GM18909 (cell line): ENCODE results near the gene B3GNT3.

Experiments
- ATAC-seq: cut with Tn5 transposase; IDR thresholded peaks from one replicate; pipeline ENCODE4 v1.9.1; 2021; ENCODE audit warnings: mild to moderate bottlenecking; ENCODE audit not compliant: unreplicated experiment, poor library complexity

B3GNT3 gene, protein sequence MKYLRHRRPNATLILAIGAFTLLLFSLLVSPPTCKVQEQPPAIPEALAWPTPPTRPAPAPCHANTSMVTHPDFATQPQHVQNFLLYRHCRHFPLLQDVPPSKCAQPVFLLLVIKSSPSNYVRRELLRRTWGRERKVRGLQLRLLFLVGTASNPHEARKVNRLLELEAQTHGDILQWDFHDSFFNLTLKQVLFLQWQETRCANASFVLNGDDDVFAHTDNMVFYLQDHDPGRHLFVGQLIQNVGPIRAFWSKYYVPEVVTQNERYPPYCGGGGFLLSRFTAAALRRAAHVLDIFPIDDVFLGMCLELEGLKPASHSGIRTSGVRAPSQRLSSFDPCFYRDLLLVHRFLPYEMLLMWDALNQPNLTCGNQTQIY

DNA sequence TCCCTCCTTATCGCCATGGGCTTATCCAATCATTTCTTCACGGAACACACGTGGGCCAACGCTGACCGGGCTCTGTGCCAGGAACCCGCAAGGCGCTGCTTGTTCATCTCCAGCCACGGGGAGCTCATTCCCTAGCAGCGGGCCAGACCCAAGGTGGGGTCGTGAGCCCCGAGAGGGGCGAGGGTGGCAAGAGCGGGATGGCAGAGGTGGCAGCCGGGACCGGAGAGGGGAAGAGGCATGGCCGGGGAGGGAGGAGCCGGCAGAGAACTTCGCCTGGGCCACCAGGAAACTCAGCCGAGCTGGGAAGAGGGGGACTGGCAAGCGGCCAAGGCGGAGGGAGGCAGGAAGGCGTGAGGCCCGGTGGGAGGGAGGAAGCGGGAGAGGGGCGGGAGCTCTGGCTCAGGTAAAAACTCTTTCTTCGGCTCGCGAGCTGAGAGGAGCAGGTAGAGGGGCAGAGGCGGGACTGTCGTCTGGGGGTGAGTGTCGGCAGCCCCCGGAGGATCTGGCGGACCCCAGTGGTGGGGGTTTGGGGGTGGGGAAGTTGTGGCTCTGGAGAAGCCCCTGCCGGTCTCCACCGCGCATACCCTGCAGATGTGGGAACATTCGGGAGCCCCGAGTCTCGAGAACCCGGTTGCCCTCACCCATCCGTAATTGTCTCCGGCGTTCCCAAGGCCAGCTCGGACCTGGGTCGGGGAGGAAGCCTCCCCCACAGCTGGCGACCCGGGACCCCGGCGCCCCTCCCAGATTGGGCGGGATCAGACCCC is at the start of gene B3GNT3:
B3GNT3 (plus strand) TSS at position 408 of the 764 bp plus-strand sequence. CDS start 12,670 bp downstream, outside the sequence.
- no peak for ATAC-seq

DNA sequence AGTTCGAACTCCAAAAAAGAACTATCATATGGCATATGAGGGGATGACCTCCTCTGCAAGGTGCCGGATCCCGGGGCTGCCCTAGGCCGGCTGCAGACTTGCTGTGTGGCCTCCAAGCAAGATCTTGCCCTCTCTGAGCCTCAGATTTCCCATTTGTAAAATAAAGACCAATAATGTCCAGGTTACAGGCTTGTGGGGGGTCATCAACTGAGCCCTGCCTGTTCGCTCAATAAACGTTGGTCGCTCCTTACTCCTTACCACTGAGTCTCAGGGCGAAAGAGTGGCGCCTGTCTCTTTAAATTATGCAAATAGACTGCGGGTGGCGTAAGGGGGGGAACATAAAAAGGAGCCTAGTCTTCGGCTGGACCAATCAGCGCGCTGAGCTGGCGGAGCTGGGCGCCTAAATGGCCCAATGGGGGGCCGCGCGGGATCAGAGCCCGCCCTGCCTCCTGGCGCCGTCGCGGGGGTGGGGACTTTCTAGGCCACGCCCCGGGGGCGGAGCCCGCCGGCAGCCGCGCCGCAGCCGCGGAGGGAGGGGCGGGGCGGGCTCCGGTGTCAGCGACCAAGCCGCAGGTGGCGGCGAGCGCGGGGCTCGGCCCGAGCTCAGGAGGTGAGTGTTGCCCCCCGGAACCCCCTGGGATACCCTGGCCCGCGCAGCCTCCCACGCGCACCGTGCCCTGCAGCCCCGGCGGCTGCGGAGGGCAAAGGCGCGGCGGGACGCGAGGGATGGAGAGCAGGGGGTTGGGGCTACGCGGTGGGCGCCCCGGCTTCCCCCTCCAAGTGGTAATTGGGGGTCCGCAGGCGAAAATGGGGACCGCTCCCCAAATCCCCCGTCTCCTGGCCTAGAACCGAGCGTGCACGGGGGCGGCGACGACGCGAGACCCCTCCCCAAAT is 47.5 kb upstream of the B3GNT3 start:
- peak; percentile 85 for ATAC-seq

DNA sequence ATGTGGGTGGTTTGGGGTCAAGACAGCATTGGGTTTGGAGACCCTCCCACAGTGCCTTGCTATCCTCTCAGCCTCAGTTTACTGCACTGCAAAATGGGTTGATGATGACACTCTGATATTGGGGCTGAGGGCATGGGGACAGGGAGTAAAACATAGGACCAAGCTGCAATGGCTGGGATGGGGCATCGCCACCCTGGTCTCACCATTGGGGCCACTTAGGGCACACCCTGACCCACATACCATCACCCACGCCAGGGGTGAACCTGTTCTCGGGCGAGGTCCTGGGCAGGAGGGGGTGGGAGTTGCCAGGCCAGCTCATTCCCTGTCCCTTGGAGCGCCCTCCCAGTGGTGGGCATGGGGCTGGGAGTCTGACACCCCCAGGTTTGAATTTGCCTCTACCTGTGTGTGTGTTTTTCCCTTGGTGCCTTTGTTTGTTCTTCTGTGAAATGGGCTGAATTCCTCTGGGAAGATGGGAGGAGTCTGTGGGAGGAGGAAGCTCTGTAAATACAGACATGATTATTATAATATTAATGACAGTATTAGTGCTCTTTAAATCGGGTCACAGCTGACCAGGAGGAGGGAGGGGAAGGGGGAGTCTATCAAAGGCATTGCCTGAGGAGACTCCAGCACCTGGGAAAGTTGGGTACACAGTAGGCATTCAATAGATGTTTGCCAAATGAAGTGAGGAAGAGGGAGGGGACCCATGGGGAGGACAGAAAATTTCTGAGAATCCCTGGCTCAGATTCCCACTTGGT is 45.9 kb upstream of the B3GNT3 start:
- no peak for ATAC-seq

DNA sequence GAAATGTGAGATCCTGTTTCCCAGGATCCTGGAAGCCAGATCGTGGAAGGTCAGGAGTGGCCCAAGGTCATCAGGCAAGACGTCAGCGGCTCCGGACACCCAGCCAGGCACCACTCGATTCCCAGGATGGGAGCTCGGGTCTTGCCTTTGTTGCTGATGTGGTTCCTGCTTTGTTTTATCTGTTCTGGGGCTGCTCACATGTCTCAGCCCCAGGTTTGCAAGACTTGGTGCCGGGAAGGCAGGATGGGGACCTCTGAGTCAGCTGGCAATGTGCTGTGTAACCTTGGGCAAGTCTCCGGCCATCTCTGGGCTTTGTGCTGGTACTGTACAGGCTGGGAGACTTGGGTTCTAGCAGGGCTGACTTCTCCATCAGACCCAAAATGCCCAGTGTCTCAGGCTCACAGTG is 45.0 kb upstream of the B3GNT3 start:
- no peak for ATAC-seq

DNA sequence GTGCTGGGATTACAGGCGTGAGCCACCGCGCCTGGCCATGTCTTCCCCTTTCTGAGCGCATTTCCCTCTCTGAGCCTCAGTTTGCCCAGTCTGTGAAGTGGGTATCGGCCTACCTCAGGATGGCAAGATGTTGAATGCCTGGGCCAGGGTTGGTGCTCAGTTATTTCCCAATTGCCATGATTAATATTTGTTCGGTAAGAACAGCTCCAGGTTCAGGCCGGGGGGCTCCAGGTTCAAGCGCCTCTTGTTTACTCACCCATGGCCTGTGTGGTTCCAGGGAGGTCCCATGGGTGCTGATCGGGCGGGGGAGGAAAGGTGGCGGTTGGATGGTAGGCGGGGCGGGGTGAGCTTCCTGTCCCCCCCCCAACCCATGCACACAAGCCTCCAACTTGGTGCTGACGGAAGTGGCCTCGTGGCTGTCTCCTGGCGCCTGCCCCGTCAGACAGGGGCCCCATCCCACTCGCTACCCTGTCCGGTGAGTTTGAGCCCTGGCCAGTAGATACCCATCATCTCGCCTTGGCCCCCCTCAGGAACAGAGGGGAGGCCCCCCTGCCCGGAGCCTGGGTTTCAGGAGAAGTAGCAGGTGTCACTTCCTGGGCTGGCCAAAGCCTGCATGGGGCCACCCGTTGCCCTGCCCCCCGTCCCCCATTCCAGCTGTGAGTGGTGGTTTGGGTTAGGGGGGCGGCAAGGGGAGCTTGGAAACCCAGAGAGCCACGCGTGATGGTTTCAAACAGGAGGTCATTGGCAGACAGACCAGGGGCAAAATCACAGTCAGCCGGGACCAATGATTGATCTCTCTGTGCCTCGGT is 43.6 kb upstream of the B3GNT3 start, which contains the start of gene FCHO1:
FCHO1 (plus strand) TSS at position 375 of the 809 bp plus-strand sequence. CDS start 3,688 bp downstream, outside the sequence.
- ATAC-seq: peak; percentile 41

DNA sequence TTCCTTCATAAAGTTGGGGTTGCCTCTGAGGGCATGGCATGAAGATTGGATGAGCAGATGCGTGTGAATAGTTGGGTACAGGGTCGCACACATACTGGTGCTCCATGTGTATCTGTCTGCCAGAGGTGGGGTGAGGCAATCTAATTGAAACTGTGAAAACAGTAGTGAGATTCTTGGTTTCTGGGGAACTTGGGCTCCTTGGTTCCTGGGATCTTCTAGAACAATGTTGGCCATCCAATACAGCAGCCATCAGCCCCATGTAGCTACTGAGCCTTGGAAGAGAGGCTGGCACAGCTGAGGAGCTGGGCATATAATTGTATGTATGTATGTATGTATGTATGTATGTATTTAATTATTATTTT is 43.0 kb upstream of the B3GNT3 start:
- ATAC-seq: no peak

DNA sequence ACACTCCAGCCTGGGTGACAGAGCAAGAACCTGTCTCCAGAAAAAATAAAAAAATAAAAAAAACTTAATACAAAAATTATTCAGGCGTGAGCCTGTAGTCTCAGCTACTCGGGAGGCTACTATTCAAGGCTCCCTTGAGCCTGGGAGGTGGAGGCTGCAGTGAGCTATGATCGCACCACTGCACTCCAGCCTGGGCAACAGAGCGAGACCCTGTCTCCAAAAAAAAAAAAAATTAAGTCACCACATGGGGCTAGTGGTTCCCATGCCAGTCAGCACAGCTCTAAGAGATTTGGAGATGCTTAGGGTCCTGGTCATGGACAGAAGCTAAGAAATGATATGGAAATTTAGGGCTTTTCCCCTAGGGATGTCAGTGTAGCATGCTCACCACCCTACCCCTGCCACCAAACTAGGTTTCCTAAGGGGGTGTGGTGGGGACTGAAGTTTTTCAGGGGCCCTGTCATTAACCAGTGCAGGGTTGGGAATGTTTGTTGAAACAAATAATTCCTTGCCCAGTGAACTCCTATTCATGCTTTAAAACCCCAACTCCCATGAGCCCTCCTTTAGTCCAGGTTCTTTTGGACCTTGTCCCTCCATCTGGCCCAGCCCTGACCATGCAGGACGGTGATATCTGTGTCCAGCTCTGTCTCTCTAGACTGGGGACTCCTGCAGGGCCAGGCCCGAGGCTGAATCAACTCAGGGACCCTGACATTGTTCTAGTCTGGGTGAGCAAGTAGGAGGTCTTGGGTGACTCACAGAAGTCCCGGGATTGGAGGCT is 41.9 kb upstream of the B3GNT3 start:
- no peak for ATAC-seq

DNA sequence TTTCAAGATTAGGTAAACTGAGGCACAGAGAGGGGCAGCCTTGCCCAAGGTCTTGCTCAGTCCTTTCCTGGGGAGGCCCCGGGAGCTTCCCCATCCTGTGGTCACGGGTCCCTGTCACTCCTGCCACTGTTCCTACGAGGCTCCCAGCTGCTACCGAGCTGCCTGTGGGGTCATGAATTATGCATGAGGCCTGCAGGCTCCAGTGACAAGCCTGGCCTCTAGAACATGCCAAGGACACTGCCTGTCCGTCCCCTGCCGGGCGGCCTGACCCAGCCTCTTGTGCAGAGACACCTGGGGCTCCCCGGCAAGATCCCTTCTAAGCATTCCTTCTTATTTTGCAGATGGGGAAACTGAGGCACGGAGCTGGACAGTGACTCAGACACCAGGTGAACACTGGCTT is 41.0 kb upstream of the B3GNT3 start:
- ATAC-seq: no peak

DNA sequence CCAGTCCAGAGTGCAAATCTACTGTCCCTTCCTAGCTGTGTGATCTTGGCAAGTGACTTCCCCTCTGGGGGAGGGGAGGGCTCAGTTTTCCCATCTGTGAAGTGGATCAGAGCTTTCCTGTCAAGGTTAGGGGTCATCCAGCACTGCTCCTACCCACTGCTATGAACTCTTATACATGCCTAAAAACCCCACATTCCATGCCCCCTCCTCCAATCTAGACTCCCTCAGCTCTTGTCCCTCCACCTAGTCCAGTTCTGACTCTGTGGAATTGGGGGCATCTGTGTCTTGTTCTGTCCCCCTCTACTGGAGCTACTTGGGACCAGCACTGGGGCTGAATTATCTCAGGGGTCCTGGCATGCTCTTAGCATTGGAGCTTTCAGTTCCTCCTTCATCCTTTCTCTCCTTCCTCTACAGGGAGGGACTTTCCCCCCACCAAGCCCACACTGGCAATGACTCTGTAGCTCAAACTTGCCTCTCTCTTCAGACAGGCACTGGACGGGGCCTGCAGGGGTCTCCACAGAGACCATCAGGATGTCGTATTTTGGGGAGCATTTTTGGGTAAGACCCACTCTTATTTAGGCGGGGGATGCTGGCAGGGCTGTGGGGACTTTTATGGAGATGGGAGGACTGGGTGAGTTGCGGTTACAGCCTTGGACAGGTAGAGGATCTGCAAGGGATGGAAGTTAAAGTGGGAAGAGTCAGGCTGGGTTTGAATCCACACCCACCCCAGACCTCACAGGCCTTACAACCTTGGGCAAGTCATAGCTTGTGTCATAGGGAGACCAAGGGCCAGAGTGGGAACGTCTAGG is 40.1 kb upstream of the B3GNT3 start:
- ATAC-seq: peak; percentile 48

DNA sequence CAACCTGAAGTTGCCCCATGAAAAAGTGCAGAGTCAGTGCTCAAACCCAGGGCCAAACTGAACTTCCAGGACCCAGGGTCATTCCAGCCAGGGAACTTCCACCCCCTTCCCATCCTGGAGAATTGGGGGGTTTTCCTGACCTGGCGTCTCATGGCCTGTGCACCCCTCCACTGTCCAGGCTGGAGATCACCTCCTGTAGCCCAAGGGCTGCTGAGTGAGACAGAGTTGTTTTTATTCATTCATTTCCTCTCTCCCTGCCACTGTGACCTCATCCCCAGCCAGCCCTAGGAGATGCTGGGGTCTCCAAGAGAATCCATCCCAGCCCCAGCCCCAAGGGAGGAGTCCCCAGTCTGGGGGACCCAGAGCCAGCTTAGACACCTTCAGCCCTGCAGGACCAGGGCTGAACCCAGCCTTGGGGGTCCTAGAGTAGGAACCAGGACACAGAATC is 39.5 kb upstream of the B3GNT3 start:
- no peak for ATAC-seq

DNA sequence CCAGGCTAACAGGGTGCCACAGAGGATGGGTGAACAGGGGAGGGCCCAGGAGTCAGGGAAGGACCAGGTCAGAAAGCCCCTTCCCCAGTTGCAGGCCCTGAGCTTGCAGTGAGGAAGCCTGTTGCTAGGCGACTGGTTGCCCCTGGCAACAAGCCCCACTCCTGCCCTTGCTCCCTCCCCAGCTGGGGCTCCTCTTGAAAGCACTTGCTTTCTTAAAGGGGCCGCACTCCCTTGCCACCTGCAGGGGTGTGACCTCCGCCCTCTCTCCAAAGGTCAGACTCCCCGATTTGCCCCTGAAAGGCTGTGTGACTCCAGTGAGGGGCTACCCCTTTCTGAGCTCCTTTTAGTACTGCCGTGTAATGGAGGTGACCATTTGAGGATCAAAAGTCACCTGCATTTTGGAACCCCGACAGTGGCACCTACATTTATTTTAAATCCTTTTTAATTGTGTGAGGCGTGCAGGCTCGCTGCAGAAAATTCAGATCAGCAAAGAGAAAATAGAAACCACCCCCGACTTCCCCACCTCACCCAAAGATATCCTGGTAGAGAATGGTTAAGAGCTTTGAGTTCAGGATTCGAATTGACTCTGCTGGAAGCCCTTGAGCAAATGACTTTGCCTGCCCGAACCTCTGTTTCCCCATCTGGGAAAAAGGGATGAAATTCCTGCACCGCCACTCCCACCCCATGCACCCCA is 38.8 kb upstream of the B3GNT3 start:
- ATAC-seq: no peak

DNA sequence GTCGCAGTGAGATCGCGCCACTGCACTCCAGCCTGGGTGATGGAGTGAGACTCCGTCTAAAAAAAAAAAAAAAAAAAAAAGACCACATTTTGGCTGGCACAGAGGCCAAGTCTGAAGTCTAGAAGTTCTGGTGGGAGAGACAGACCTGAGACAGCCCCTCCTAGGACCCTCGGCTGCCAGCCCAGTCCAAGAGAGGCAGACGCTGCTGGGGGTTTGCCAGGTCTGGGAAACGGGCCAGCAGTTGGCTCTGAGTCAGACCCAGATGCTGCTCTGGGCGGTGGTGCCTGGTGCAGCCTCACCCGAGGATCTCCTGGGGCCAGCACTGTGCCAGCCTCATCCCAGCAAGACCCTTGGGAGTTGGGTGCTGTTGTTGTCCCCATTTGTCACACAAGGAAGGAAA is 37.8 kb upstream of the B3GNT3 start:
- ATAC-seq: no peak

DNA sequence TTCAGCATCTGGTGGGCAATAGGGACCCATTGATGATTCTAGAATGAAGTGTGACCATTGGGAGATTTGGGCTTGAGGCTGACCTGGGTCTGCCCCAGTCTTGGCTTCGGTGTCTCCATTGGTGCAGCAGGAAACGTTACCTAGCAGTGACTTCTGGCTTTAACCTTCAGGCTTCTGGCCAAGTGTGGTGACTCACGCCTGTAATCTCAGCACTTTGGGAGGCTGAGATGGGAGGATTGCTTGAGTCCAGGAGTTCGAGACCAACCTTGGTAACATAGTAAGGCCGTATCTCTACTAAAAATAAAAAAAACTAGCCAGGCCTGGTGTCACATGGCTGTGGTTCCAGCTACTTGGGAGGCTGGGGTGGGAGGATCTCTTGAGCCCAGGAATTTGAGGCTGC is 36.4 kb upstream of the B3GNT3 start:
- ATAC-seq: no peak

DNA sequence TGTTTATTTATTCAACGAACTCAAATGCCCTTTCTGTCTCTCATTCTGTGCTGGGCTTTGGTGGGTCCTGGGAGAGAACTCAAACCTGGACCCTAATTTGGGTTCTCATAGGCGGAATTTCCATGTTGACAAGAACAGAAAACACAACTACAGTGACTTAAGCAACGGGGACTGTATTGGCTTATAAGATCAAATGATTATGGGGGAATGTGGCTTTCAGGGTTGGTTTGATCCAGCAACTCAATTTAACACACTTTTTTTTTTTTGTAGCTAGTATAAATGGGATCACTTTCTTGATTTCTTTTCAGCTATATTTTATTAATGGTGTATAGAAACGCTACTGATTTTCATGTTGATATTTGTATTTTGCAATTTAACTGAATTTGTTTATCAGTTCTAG is 33.8 kb upstream of the B3GNT3 start:
- ATAC-seq: no peak

DNA sequence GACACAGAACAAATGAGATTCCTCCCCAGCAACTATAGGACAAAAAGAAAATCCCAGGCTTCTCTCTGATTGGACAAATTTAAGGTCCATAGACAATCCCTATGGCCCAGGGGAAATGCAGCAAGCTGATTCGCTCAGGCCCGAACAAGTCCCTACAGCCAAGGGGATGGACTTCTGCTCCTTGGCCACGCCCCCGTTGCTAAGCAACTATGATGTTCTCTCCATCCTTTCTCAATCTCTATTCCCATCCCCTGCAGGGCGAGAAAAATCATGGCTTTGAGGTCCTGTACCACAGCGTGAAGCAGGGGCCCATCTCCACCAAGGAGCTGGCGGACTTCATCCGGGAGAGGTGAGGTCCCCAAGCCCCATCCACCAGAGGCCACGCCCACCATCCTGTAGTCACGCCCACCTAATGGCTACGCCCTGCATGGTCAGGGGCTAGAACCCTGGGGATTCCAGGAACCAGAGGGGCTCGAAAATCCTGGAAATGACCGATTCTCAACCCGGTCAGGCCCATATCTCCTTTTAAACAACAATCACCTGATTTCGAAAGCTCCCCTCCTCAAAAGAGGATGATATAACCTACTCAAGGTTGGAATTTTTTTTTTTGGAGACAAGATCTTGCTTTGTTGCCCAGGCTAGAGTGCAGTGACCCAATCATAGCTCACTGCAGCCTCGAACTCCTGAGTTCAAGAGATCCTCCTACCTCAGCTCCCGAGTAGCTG is 32.3 kb upstream of the B3GNT3 start:
- no peak for ATAC-seq

DNA sequence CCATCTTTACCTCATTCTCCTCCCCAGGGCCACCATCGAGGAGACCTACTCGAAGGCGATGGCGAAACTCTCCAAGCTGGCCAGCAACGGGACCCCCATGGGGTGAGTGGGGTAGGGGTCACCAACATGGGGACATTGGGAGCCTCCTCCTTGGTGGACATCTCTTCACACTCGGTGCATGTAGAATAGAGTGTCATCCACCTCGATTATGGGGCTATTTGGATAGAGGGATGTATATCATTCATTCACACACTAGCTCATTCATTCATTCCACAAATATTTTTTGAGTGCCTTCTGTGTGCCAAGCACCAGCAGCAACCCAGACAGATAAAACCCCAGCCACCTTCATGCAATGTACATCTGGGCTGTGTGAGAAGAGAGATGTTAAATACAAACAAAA is 30.6 kb upstream of the B3GNT3 start:
- no peak for ATAC-seq
